Suprapubic skin (tissue), 4 donors: Measurements from ENCODE around the gene UGT2A2.

Source experiments
- EP300 ChIP-seq: sonication (generic); formaldehyde crosslinking; IDR thresholded peaks from one replicate; pipeline ENCODE4 v1.6.1; 2017; ENCODE audit warnings: antibody characterized with exemption
- POLR2AphosphoS5 ChIP-seq, 3 donors: sonication (generic); formaldehyde crosslinking; IDR thresholded peaks; one replicate each; pipeline ENCODE4 v1.6.1; 2017; ENCODE audit warnings: antibody characterized with exemption in 3 of 3
- TF ChIP-seq, protein P1 (sequence below), 2 donors: fragments of 200-600 bp in 1 of 2; fragments of 450-650 bp in 1 of 2; sonication (generic) in 1 of 2; IDR thresholded peaks; one replicate each; pipeline ENCODE4 v1.5.1; 2016 to 2019; ENCODE audit warnings: antibody characterized with exemption in 2 of 2, mild to moderate bottlenecking in 1 of 2, moderate library complexity in 1 of 2

DNA sequence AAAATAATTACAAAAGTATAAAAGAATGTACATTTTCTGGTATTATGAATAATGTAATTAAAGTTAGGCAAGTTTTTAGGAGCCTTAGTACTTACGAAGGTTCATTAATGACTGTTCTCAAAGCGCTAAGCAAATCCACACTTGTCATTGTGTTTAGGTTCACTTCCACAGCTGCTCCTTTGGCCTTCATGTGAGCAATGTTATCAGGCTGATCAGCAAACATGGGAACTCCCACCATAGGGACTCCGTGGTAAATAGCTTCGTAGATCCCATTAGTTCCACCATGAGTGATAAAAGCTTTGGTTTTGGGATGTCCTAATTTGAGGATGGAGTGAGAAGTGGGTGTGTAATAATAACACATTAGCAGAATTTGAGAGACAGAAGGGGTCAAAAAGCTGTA is 45.1 kb downstream of the UGT2A2 start:
- TF ChIP-seq, protein P1, sequence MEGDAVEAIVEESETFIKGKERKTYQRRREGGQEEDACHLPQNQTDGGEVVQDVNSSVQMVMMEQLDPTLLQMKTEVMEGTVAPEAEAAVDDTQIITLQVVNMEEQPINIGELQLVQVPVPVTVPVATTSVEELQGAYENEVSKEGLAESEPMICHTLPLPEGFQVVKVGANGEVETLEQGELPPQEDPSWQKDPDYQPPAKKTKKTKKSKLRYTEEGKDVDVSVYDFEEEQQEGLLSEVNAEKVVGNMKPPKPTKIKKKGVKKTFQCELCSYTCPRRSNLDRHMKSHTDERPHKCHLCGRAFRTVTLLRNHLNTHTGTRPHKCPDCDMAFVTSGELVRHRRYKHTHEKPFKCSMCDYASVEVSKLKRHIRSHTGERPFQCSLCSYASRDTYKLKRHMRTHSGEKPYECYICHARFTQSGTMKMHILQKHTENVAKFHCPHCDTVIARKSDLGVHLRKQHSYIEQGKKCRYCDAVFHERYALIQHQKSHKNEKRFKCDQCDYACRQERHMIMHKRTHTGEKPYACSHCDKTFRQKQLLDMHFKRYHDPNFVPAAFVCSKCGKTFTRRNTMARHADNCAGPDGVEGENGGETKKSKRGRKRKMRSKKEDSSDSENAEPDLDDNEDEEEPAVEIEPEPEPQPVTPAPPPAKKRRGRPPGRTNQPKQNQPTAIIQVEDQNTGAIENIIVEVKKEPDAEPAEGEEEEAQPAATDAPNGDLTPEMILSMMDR (IDR thresholded peaks at IDR 0.05): no peak
- TF ChIP-seq EP300 (no peak), POLR2AphosphoS5 (IDR thresholded peaks at IDR 0.05) (no peak)
